Cardiac fibroblast (primary cell): ENCODE results near the gene ISG15.

ENCODE experiments used
- DNase-seq, 2 donors: peaks; one replicate each; pipeline versions ENCODE4 v3.0.0 to v3.0.0-alpha.2; 2010; ENCODE audit warnings: low read depth in 2 of 2
- H3K4me3 ChIP-seq, 2 donors: replicated peaks in 1 of 2; 1 replicate in 1 of 2; 2 replicates in 1 of 2; pipeline ENCODE4 v1.5.1; 2011; ENCODE audit warnings: low read depth in 2 of 2, low read length in 2 of 2, mild to moderate bottlenecking in 2 of 2, moderate library complexity in 1 of 2
- CTCF ChIP-seq: IDR thresholded peaks from one replicate; pipeline ENCODE4 v1.5.1; 2011; ENCODE audit warnings: low read depth, mild to moderate bottlenecking, low read length, inconsistent platforms

The ISG15 gene

GRCh38 chr1:996851-997712 lies 16.2 kb upstream of the ISG15 start:
- TF ChIP-seq CTCF, result no peak
- no peak for DNase-seq
- H3K4me3 ChIP-seq, result no peak overlapping the region

GRCh38 chr1:997713-997992 lies 15.6 kb upstream of the ISG15 start:
- no peak for TF ChIP-seq CTCF

GRCh38 chr1:997993-998744 lies 15.1 kb upstream of the ISG15 start:
- TF ChIP-seq CTCF, result no peak
- no peak for DNase-seq
- H3K4me3 ChIP-seq, result peak overlapping the region in 1 of 2 donors; percentile 26

More at GRCh38 chr1:997713-997992, 15.6 kb upstream of the ISG15 start:
- H3K4me3 ChIP-seq, result no peak overlapping the region
- DNase-seq, result no peak

- no peak for TF ChIP-seq CTCF
- H3K4me3 ChIP-seq, result peak overlapping the region; percentile 34 to 50
- DNase-seq, result peak; percentile 37 to 52
Observed at GRCh38 chr1:998745-998994, 14.6 kb upstream of the ISG15 start.

DNA sequence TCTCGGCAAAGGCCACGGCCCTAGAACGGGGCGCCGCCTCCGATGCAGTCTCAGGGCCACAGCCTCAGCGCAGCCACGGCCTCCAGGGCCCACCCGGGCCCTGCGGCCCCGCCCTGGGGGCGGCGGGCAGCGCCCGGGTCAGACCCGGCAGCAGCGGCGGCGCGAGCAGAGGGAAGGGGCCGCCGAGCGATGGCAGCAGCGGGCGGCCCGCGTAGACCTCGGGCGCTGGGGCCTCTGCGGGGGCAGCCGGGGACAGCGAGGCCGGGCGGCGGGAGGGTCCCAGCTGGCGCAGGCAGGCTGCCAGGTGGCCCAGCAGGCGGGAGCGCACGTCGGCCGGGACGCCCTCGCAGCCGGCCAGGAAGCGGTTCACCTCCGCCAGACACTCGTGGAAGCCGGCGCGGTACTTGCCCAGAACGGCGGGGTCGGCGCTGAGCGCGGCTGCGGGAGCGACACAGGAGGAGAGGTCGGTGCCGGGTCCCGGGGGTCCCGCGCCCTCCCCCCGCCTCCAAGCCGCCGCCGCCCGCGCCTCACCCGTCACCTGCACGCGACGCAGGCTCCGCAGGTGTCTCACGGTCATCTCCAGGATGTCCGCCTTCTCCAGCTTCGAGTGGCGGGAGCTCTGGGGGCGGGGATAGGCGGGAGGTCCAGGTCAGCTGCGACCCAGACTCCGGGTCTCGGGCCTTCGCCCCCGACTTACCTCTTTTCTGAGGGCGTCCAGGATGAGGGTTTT lies 14.1 kb upstream of the ISG15 start:
- TF ChIP-seq CTCF, result no peak
- peak overlapping the region; percentile 49 to 50 for H3K4me3 ChIP-seq
- no peak for DNase-seq

GRCh38 chr1:999725-1000356 lies 13.5 kb upstream of the ISG15 start, which contains the start of gene HES4:
HES4 (minus strand) TSS chr1:1000097; CDS start chr1:999973, 124 bp downstream.
- H3K4me3 ChIP-seq, result peak within 1 kb of the TSS; percentile 64 to 68
- TF ChIP-seq CTCF, result no peak
- DNase-seq, result peak; percentile 93 to 97
